Measurements from ENCODE around the gene UBE2G2.

Gene UBE2G2, protein sequence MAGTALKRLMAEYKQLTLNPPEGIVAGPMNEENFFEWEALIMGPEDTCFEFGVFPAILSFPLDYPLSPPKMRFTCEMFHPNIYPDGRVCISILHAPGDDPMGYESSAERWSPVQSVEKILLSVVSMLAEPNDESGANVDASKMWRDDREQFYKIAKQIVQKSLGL

DNA sequence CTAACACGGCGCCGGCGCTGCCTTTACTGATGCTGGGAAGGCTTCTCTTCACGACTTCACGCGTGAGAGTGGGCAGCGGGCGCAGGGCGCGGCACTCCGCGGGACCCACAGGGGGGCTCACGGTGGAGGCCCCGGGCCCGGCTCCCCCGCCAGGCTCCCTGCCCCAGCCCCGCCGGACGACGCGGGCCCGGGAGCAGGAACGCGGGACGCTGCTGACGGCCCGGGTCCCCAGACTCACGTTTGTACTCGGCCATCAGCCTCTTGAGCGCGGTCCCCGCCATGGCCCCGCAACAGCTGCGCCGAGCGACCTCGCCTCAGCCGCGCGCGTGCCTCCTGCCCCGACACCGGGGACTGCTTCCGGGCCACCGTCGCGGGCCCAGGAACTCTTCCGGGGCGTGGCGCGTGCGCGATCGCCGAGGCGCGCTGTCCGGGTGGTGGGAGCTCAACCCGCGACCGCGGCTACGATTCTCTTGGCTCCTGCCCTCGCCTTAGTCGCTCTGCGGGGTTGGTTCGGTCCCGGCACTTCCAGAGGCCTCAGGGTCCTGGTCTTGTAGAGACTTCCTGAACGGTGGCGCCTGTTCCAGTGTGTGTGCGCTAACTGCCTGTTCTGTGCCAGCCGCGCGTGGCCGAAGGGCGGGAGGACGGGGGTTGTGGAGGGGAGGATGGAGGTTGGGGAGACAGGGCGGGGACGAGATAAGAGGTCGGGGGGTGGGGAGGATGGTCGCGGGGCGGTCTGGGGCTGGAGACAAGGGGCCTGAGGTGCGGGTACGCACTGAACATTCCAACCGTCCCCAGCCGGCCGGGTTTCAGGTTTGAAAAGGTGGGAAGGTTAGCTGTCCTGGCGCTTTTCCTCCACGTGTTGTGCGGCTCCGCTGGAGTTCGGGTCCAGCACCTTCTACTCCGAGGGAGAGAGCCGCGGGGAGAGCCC lies at the start of gene UBE2G2:
Gene UBE2G2 (minus strand): TSS at position 353 of the 928 bp plus-strand sequence. CDS start 72 bp downstream, at position 281.
- peak; percentile 70 to 83 for DNase-seq (ENCODE audit: low read depth in 2 of 2)

DNA sequence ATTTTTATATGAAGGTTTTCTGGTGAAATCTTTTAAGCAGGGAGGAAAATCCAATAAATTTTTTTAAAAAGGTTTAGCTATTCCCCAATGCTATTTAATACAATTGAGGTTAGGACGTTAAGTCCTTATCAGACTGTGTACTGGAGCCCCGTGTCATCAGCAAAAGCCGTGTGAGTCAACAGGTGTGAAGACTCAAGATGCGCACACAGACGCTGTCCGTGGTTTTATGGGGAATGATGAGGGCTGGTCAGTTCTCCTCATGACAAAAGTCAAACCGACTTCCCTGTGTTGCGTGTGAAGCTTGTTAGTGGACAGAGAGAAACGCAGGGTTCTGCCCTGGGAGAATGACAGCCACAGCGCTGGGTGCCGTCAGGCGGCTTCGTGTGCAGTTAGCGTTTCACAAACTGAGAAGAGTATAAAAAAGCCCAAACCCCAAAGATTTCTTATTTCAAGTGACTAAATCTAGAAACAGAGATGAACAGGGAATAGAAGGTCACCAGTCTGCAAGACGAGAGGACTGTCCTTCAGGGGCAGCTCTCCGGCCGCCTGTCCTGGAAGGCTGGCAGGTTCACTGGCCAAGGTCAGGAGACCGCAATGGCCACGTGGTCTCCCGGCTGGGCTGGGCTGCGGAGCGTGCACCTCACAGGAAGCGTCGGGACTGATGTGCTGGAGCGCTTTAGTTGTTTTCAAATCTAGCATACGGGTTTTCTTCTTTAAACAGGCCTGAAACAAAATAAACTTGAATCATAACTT lies 49.5 kb upstream of the UBE2G2 start:
- no peak for DNase-seq (ENCODE audit: low read depth in 2 of 2)

- no peak for DNase-seq (ENCODE audit: low read depth in 2 of 2)
Measured at GRCh38 chr21:44850208-44850800, 48.7 kb upstream of the UBE2G2 start.

DNA sequence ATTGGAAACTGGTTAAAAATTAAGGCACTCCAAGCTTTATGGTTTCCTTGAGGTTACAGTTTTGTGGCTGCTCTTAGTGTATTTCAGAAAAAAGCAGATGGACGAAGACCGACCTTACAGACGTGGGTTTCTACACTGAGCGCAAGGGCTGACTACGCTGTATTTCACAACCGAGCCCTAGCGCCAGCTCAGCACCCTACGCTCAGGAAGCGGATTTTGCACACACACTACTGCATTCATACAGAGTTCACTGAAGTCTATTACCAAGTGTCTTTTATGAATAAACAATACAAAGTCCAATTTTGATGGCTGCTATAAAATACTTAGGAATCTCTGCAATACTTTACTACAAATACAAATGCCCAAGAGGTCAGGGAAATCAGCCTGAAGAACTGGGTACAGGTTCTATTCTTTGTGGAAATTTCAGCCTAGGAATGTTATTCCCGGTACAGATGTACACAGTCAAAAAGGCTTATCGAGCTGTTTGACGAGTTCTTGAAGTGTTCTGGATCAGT lies 48.1 kb upstream of the UBE2G2 start:
- DNase-seq (ENCODE audit: low read depth in 2 of 2): no peak

DNA sequence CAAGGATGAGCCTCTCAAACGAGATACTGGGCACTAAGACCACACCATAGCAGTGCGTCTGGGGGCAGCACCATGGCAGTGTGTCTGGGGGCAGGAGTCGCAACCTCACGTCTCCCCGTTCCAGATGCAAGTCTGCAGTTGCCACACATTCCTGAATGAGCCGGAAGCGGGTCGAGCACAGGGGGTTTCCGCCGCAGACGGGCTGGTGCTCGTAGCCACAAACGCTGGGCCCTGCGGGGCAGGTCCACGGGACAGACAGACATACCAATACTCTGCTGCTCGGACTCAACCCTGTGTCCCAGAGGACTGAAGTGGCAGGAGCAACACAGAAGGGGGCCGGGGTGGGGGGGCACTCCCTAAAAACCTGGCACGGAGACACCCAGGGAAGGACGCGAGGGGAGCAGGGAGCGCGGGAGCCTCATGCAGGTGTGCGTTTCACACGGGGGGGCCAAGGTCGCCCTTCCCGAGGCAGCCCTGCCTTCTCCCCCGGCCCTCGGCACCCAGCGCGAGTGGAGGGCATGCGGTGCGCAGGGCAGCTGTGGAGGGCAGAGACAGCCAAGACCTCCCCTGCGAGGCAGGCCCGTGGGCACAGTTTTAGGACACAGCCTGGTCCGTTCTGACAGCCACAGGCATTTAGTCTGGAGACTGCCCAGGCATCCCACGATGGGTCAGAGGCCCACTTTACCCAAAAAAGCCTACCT lies 47.4 kb upstream of the UBE2G2 start:
- DNase-seq (ENCODE audit: low read depth in 2 of 2): no peak

DNA sequence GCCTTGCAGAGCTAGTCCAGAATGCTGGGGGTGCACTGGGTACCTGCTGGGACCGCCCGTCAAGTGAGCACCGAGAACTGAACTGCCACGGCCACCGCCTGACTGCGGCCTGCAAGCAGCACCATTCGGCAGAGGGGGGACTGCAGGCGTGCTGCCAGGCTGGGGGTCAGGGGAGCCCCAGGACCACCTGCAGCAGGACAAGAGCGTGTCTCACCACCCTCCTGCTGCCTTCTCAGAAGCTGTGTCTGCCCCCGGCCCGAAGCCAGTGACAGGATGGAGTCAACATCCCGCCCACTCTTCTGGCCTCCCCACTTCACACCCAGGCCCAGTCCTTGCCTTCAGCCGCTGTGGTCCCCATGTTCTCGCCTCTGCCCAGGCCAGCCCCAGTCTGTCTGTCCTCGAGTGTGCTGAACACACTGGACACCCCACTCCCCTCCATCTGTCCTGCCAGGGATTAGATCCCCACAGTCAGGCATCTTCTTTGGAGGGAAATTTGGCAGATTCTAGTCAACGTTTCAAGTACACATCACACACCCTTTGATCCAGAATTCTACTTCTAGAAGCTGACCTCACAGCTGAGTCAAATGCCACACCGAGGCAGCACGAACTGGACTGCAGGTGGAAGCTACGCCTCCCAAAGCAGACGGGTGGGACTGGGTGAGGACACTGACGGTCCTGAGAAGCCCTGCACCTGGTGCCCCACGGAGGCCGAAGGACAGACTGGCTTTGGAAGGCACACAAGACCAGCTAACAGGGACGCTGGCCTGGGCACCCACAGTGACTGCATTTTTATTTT lies 45.8 kb upstream of the UBE2G2 start:
- no peak for DNase-seq (ENCODE audit: low read depth in 2 of 2)

GRCh38 chr21:44846485-44847260 lies 45.1 kb upstream of the UBE2G2 start:
- DNase-seq (ENCODE audit: low read depth in 2 of 2): peak in 1 of 2 donors; percentile 41

GRCh38 chr21:44846224-44846484 lies 44.5 kb upstream of the UBE2G2 start:
- DNase-seq (ENCODE audit: low read depth in 2 of 2): no peak

DNA sequence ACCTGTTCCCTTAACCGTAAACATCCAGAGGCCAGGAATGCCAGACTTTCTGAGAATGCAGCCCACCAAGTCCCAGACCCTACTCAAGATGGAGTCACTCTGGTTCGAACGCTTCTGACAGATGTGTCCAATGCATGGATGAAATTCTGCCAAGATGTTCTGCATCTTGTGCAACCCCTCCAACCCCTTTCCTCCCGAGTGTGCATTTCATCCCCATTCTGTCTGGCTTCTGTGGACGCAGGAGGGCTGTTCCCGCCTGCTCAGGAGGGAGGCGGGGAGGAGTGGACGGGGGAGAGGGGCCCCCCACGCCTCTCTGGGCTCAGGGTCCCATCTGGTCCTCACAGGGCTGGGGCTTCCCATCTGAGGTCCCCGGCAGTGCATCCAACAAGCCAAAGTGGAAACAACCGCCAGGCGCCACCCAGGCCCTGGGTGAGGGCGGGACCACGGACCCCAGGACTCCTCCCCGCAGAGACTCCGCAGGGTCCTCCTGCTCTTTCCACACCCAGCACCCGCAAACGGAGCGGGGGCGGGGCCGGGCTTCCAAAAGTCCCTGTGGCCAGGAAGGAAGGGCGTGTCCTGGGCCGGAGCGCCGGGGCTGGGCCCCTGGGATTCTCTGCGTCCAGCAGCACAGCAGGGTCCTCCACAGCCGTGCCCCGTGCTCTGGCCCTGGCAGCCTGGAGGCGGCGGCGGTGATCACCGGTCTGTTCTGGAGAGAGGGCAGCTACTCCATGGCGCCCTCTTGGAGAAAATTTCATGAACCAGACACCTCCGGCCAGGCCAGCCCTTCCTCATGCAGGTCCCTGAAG lies 44.0 kb upstream of the UBE2G2 start:
- peak; percentile 33 to 49 for DNase-seq (ENCODE audit: low read depth in 2 of 2)

DNA sequence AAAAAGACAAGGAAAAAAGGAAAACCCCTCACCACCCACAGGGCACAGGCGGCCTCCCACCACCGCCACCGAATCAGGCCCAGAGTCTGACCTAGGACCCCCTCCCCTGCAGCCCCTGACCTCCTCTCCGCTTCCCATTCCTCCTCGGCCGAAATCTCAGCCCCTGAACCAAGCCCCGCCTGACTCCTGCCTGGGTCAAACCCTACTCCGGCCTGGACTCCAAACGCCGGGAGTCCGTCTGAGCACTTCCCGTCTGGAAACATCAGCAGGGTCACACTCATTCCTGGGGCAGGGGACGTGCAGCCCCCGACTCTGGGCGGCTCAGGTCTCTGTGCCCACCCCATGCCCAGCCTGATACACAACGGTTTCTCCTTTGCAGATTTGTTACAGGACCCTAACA lies 42.6 kb upstream of the UBE2G2 start:
- no peak for DNase-seq (ENCODE audit: low read depth in 2 of 2)

- DNase-seq (ENCODE audit: low read depth in 2 of 2): no peak
Measured at GRCh38 chr21:44842721-44843445, 41.3 kb upstream of the UBE2G2 start.

DNA sequence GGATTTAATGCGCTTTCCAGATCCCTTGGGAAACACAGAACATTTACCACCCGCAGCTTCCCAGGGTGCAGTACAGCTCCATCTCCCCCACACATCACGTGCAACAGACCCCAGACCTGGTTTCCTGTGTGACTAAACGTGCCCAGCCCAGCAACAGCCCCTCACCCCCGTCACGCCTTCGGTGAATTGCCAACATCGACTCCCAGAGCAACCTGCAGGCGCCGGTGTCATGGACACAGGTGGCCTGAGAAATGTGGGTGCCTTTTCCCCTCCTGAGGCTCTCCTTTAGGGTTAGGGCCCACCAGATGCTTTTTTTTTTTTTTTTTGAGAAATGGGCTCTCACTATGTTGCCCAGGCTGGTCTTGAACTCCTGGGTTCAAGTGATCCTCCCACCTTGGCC lies 40.5 kb upstream of the UBE2G2 start:
- DNase-seq (ENCODE audit: low read depth in 2 of 2): no peak

- no peak for DNase-seq (ENCODE audit: low read depth in 2 of 2)
Measured at GRCh38 chr21:44840771-44841170, 39.2 kb upstream of the UBE2G2 start.

- DNase-seq (ENCODE audit: low read depth in 2 of 2): no peak
Measured at GRCh38 chr21:44838951-44839350, 37.3 kb upstream of the UBE2G2 start.

- no peak for DNase-seq (ENCODE audit: low read depth in 2 of 2)
Measured at GRCh38 chr21:44838039-44838895, 36.6 kb upstream of the UBE2G2 start.

- DNase-seq (ENCODE audit: low read depth in 2 of 2): no peak
Measured at GRCh38 chr21:44837537-44837936, 35.9 kb upstream of the UBE2G2 start.

Measured in stimulated activated CD4-positive, alpha-beta T cell treated with anti-CD3 and anti-CD28 coated beads, Interleukin-15, amount 100 ng/mL, for 48 hours (primary cell).